Mammary epithelial cell (primary cell): ENCODE data around the gene PAX2.

Experiments
- EZH2 ChIP-seq: IDR thresholded peaks from 2 replicates; pipeline ENCODE4 v1.6.1; 2012; ENCODE audit warnings: low read length, inconsistent platforms, borderline replicate concordance
- TF ChIP-seq, protein P1 (sequence below), 2 donors: IDR thresholded peaks in 1 of 2; conservative IDR thresholded peaks in 1 of 2; 2 replicates each; pipeline ENCODE4 v1.5.1; 2011 to 2012; ENCODE audit warnings: inconsistent platforms in 2 of 2, low read length in 2 of 2, mild to moderate bottlenecking in 2 of 2, control low read depth in 1 of 2, low read depth in 1 of 2; ENCODE audit not compliant: insufficient read depth in 1 of 2; ENCODE audit errors: extremely low read depth in 1 of 2

- TF ChIP-seq, protein P1, sequence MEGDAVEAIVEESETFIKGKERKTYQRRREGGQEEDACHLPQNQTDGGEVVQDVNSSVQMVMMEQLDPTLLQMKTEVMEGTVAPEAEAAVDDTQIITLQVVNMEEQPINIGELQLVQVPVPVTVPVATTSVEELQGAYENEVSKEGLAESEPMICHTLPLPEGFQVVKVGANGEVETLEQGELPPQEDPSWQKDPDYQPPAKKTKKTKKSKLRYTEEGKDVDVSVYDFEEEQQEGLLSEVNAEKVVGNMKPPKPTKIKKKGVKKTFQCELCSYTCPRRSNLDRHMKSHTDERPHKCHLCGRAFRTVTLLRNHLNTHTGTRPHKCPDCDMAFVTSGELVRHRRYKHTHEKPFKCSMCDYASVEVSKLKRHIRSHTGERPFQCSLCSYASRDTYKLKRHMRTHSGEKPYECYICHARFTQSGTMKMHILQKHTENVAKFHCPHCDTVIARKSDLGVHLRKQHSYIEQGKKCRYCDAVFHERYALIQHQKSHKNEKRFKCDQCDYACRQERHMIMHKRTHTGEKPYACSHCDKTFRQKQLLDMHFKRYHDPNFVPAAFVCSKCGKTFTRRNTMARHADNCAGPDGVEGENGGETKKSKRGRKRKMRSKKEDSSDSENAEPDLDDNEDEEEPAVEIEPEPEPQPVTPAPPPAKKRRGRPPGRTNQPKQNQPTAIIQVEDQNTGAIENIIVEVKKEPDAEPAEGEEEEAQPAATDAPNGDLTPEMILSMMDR (conservative IDR thresholded peaks at IDR 0.05 in 1 of 2, IDR thresholded peaks at IDR 0.05 in 1 of 2; ENCODE audit: extremely low read depth in 1 of 2, insufficient read depth in 1 of 2, low read depth in 1 of 2, low read length in 2 of 2) = no peak
- TF ChIP-seq EZH2 = no peak
These were observed 34.9 kb downstream of the PAX2 start for GRCh38 chr10:100780324-100780723.
